ENCODE measurements around the gene ST3GAL5.

ST3GAL5 gene

GRCh38 chr2:85795331-85796045, 93.3 kb downstream of the ST3GAL5 start:
- Histone ChIP-seq H3K4me1 (ENCODE audit: control insufficient read depth, insufficient read depth, low read length, poor library complexity, severe bottlenecking) (peaks cover 30% of the 10 kb centered on the region), H3K36me3 (ENCODE audit: control insufficient read depth, insufficient read depth, low read length) (no peaks in the 10 kb centered on the region), H3K27ac (ENCODE audit: low read depth, low read length, severe bottlenecking) (no peak overlapping the region), H3K9me3 (ENCODE audit: control insufficient read depth, low read length) (no peaks in the 10 kb centered on the region), H3K4me3 (ENCODE audit: extremely low read depth, insufficient read depth, low read length, poor library complexity, severe bottlenecking) (no peak overlapping the region)
- 85 to 91% methylated on average over 19 to 20 of the region's 20 CpGs for WGBS, 2 experiments (ENCODE audit: insufficient coverage in 2 of 2)

GRCh38 chr2:85794491-85795121, 94.2 kb downstream of the ST3GAL5 start:
- Histone ChIP-seq H3K4me1 (ENCODE audit: control insufficient read depth, insufficient read depth, low read length, poor library complexity, severe bottlenecking) (peaks cover 35% of the 10 kb centered on the region), H3K27ac (ENCODE audit: low read depth, low read length, severe bottlenecking) (no peak overlapping the region), H3K4me3 (ENCODE audit: extremely low read depth, insufficient read depth, low read length, poor library complexity, severe bottlenecking) (no peak overlapping the region), H3K9me3 (ENCODE audit: control insufficient read depth, low read length) (no peaks in the 10 kb centered on the region), H3K36me3 (ENCODE audit: control insufficient read depth, insufficient read depth, low read length) (no peaks in the 10 kb centered on the region)
- WGBS, 2 experiments (ENCODE audit: insufficient coverage in 2 of 2) = 84 to 90% methylated on average over 12 to 14 of the region's 14 CpGs

- Histone ChIP-seq H3K36me3 (ENCODE audit: control insufficient read depth, insufficient read depth, low read length) (no peaks in the 10 kb centered on the region), H3K27ac (ENCODE audit: low read depth, low read length, severe bottlenecking) (no peak overlapping the region), H3K9me3 (ENCODE audit: control insufficient read depth, low read length) (no peaks in the 10 kb centered on the region), H3K4me1 (ENCODE audit: control insufficient read depth, insufficient read depth, low read length, poor library complexity, severe bottlenecking) (peaks cover 35% of the 10 kb centered on the region), H3K4me3 (ENCODE audit: extremely low read depth, insufficient read depth, low read length, poor library complexity, severe bottlenecking) (no peak overlapping the region)
- WGBS, 2 experiments (ENCODE audit: insufficient coverage in 2 of 2) = 98 to 100% methylated on average over 3 of the region's 3 CpGs
Observed at GRCh38 chr2:85794038-85794441, 94.8 kb downstream of the ST3GAL5 start.

GRCh38 chr2:85793584-85793983, 95.2 kb downstream of the ST3GAL5 start:
- H3K4me3 ChIP-seq (ENCODE audit: extremely low read depth, insufficient read depth, low read length, poor library complexity, severe bottlenecking) = no peak overlapping the region
- no peaks in the 10 kb centered on the region for H3K36me3 ChIP-seq (ENCODE audit: control insufficient read depth, insufficient read depth, low read length)
- H3K27ac ChIP-seq (ENCODE audit: low read depth, low read length, severe bottlenecking) = no peak overlapping the region
- 87 to 100% methylated on average over 2 to 3 of the region's 4 CpGs for WGBS, 2 experiments (ENCODE audit: insufficient coverage in 2 of 2)
- H3K4me1 ChIP-seq (ENCODE audit: control insufficient read depth, insufficient read depth, low read length, poor library complexity, severe bottlenecking) = peaks cover 35% of the 10 kb centered on the region
- H3K9me3 ChIP-seq (ENCODE audit: control insufficient read depth, low read length) = no peaks in the 10 kb centered on the region

- H3K36me3 ChIP-seq (ENCODE audit: control insufficient read depth, insufficient read depth, low read length) = no peaks in the 10 kb centered on the region
- H3K27ac ChIP-seq (ENCODE audit: low read depth, low read length, severe bottlenecking) = no peak overlapping the region
- 87 to 90% methylated on average over 7 to 8 of the region's 8 CpGs for WGBS, 2 experiments (ENCODE audit: insufficient coverage in 2 of 2)
- peaks cover 35% of the 10 kb centered on the region for H3K4me1 ChIP-seq (ENCODE audit: control insufficient read depth, insufficient read depth, low read length, poor library complexity, severe bottlenecking)
- H3K9me3 ChIP-seq (ENCODE audit: control insufficient read depth, low read length) = no peaks in the 10 kb centered on the region
- no peak overlapping the region for H3K4me3 ChIP-seq (ENCODE audit: extremely low read depth, insufficient read depth, low read length, poor library complexity, severe bottlenecking)
Observed at GRCh38 chr2:85792783-85793441, 95.9 kb downstream of the ST3GAL5 start.

GRCh38 chr2:85791704-85792565, 96.9 kb downstream of the ST3GAL5 start:
- no peak overlapping the region for H3K27ac ChIP-seq (ENCODE audit: low read depth, low read length, severe bottlenecking)
- WGBS, 2 experiments (ENCODE audit: insufficient coverage in 2 of 2) = 94 to 95% methylated on average over 20 to 22 of the region's 22 CpGs
- no peak overlapping the region for H3K4me3 ChIP-seq (ENCODE audit: extremely low read depth, insufficient read depth, low read length, poor library complexity, severe bottlenecking)
- H3K4me1 ChIP-seq (ENCODE audit: control insufficient read depth, insufficient read depth, low read length, poor library complexity, severe bottlenecking) = peaks cover 35% of the 10 kb centered on the region
- H3K36me3 ChIP-seq (ENCODE audit: control insufficient read depth, insufficient read depth, low read length) = no peaks in the 10 kb centered on the region
- no peaks in the 10 kb centered on the region for H3K9me3 ChIP-seq (ENCODE audit: control insufficient read depth, low read length)

GRCh38 chr2:85790499-85791188, 98.1 kb downstream of the ST3GAL5 start:
- WGBS, 2 experiments (ENCODE audit: insufficient coverage in 2 of 2) = 81 to 89% methylated on average over 12 of the region's 12 CpGs
- Histone ChIP-seq H3K36me3 (ENCODE audit: control insufficient read depth, insufficient read depth, low read length) (no peaks in the 10 kb centered on the region), H3K9me3 (ENCODE audit: control insufficient read depth, low read length) (no peaks in the 10 kb centered on the region), H3K27ac (ENCODE audit: low read depth, low read length, severe bottlenecking) (no peak overlapping the region), H3K4me3 (ENCODE audit: extremely low read depth, insufficient read depth, low read length, poor library complexity, severe bottlenecking) (no peak overlapping the region), H3K4me1 (ENCODE audit: control insufficient read depth, insufficient read depth, low read length, poor library complexity, severe bottlenecking) (peaks cover 23% of the 10 kb centered on the region)

- Histone ChIP-seq H3K36me3 (ENCODE audit: control insufficient read depth, insufficient read depth, low read length) (no peaks in the 10 kb centered on the region), H3K4me3 (ENCODE audit: extremely low read depth, insufficient read depth, low read length, poor library complexity, severe bottlenecking) (no peak overlapping the region), H3K9me3 (ENCODE audit: control insufficient read depth, low read length) (no peaks in the 10 kb centered on the region), H3K4me1 (ENCODE audit: control insufficient read depth, insufficient read depth, low read length, poor library complexity, severe bottlenecking) (peaks cover 20% of the 10 kb centered on the region), H3K27ac (ENCODE audit: low read depth, low read length, severe bottlenecking) (no peak overlapping the region)
- WGBS, 2 experiments (ENCODE audit: insufficient coverage in 2 of 2) = 88 to 98% methylated on average over 4 of the region's 4 CpGs
Observed at GRCh38 chr2:85790032-85790431, 98.8 kb downstream of the ST3GAL5 start.

- 95 to 96% methylated on average over 4 of the region's 5 CpGs for WGBS, 2 experiments (ENCODE audit: insufficient coverage in 2 of 2)
- no peaks in the 10 kb centered on the region for H3K36me3 ChIP-seq (ENCODE audit: control insufficient read depth, insufficient read depth, low read length)
- no peaks in the 10 kb centered on the region for H3K9me3 ChIP-seq (ENCODE audit: control insufficient read depth, low read length)
- no peak overlapping the region for H3K27ac ChIP-seq (ENCODE audit: low read depth, low read length, severe bottlenecking)
- no peak overlapping the region for H3K4me3 ChIP-seq (ENCODE audit: extremely low read depth, insufficient read depth, low read length, poor library complexity, severe bottlenecking)
- H3K4me1 ChIP-seq (ENCODE audit: control insufficient read depth, insufficient read depth, low read length, poor library complexity, severe bottlenecking) = peaks cover 17% of the 10 kb centered on the region
Observed at GRCh38 chr2:85789271-85789670, 99.5 kb downstream of the ST3GAL5 start.

GRCh38 chr2:85788603-85789002, 100.2 kb downstream of the ST3GAL5 start:
- WGBS, 2 experiments (ENCODE audit: insufficient coverage in 2 of 2) = 80% methylated on average over 3 of the region's 3 CpGs
- Histone ChIP-seq H3K4me1 (ENCODE audit: control insufficient read depth, insufficient read depth, low read length, poor library complexity, severe bottlenecking) (peaks cover 17% of the 10 kb centered on the region), H3K4me3 (ENCODE audit: extremely low read depth, insufficient read depth, low read length, poor library complexity, severe bottlenecking) (no peak overlapping the region), H3K27ac (ENCODE audit: low read depth, low read length, severe bottlenecking) (no peak overlapping the region), H3K36me3 (ENCODE audit: control insufficient read depth, insufficient read depth, low read length) (no peaks in the 10 kb centered on the region), H3K9me3 (ENCODE audit: control insufficient read depth, low read length) (no peaks in the 10 kb centered on the region)
